ENCODE results near the gene RASGEF1B.

DNA sequence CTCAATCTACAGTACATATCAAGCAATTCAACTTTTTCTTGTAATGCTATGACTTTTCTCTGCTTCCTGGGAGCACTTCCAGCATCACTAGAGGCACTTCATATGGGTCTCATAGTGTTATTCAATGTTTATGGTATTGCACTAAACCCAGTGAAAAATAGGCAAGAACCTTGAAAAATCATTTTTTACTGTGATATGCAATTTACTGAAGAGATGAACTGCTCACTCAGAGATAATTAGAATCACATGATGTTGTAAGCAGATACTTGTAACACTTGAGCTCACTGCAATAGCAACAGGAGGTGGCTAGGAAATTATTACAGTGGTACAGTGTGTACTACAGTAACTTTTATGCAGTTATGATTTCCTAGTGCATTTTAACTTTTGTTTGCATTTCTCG is 93.3 kb downstream of the RASGEF1B start:
- TF ChIP-seq, protein P1, sequence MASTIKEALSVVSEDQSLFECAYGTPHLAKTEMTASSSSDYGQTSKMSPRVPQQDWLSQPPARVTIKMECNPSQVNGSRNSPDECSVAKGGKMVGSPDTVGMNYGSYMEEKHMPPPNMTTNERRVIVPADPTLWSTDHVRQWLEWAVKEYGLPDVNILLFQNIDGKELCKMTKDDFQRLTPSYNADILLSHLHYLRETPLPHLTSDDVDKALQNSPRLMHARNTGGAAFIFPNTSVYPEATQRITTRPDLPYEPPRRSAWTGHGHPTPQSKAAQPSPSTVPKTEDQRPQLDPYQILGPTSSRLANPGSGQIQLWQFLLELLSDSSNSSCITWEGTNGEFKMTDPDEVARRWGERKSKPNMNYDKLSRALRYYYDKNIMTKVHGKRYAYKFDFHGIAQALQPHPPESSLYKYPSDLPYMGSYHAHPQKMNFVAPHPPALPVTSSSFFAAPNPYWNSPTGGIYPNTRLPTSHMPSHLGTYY (CRISPR knock-in tag; IDR thresholded peaks at IDR 0.05): no peak
- TF ChIP-seq CBFB (CRISPR knock-in tag; IDR thresholded peaks at IDR 0.05; ENCODE audit: low read depth) (no peak), JAZF1 (CRISPR knock-in tag; IDR thresholded peaks at IDR 0.05) (no peak), ZNF317 (CRISPR knock-in tag; IDR thresholded peaks at IDR 0.05; ENCODE audit: borderline replicate concordance, low read depth) (no peak), IRF2 (CRISPR knock-in tag; IDR thresholded peaks at IDR 0.05; ENCODE audit: borderline replicate concordance, low read depth) (no peak), ETV6 (CRISPR knock-in tag; IDR thresholded peaks at IDR 0.05) (no peak), CREB1 (CRISPR knock-in tag; IDR thresholded peaks at IDR 0.05) (no peak)
- TF ChIP-seq, protein P2, sequence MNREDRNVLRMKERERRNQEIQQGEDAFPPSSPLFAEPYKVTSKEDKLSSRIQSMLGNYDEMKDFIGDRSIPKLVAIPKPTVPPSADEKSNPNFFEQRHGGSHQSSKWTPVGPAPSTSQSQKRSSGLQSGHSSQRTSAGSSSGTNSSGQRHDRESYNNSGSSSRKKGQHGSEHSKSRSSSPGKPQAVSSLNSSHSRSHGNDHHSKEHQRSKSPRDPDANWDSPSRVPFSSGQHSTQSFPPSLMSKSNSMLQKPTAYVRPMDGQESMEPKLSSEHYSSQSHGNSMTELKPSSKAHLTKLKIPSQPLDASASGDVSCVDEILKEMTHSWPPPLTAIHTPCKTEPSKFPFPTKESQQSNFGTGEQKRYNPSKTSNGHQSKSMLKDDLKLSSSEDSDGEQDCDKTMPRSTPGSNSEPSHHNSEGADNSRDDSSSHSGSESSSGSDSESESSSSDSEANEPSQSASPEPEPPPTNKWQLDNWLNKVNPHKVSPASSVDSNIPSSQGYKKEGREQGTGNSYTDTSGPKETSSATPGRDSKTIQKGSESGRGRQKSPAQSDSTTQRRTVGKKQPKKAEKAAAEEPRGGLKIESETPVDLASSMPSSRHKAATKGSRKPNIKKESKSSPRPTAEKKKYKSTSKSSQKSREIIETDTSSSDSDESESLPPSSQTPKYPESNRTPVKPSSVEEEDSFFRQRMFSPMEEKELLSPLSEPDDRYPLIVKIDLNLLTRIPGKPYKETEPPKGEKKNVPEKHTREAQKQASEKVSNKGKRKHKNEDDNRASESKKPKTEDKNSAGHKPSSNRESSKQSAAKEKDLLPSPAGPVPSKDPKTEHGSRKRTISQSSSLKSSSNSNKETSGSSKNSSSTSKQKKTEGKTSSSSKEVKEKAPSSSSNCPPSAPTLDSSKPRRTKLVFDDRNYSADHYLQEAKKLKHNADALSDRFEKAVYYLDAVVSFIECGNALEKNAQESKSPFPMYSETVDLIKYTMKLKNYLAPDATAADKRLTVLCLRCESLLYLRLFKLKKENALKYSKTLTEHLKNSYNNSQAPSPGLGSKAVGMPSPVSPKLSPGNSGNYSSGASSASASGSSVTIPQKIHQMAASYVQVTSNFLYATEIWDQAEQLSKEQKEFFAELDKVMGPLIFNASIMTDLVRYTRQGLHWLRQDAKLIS (CRISPR knock-in tag; IDR thresholded peaks at IDR 0.05; ENCODE audit: borderline replicate concordance): no peak
- TF ChIP-seq, protein P3, sequence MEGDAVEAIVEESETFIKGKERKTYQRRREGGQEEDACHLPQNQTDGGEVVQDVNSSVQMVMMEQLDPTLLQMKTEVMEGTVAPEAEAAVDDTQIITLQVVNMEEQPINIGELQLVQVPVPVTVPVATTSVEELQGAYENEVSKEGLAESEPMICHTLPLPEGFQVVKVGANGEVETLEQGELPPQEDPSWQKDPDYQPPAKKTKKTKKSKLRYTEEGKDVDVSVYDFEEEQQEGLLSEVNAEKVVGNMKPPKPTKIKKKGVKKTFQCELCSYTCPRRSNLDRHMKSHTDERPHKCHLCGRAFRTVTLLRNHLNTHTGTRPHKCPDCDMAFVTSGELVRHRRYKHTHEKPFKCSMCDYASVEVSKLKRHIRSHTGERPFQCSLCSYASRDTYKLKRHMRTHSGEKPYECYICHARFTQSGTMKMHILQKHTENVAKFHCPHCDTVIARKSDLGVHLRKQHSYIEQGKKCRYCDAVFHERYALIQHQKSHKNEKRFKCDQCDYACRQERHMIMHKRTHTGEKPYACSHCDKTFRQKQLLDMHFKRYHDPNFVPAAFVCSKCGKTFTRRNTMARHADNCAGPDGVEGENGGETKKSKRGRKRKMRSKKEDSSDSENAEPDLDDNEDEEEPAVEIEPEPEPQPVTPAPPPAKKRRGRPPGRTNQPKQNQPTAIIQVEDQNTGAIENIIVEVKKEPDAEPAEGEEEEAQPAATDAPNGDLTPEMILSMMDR (IDR thresholded peaks at IDR 0.05): no peak
- TF ChIP-seq, protein P4, sequence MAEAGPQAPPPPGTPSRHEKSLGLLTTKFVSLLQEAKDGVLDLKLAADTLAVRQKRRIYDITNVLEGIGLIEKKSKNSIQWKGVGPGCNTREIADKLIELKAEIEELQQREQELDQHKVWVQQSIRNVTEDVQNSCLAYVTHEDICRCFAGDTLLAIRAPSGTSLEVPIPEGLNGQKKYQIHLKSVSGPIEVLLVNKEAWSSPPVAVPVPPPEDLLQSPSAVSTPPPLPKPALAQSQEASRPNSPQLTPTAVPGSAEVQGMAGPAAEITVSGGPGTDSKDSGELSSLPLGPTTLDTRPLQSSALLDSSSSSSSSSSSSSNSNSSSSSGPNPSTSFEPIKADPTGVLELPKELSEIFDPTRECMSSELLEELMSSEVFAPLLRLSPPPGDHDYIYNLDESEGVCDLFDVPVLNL (CRISPR knock-in tag; IDR thresholded peaks at IDR 0.05; ENCODE audit: borderline replicate concordance, low read depth): no peak
- TF ChIP-seq, protein P5, sequence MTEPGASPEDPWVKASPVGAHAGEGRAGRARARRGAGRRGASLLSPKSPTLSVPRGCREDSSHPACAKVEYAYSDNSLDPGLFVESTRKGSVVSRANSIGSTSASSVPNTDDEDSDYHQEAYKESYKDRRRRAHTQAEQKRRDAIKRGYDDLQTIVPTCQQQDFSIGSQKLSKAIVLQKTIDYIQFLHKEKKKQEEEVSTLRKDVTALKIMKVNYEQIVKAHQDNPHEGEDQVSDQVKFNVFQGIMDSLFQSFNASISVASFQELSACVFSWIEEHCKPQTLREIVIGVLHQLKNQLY (CRISPR knock-in tag; IDR thresholded peaks at IDR 0.05): no peak
- TF ChIP-seq, protein P6, sequence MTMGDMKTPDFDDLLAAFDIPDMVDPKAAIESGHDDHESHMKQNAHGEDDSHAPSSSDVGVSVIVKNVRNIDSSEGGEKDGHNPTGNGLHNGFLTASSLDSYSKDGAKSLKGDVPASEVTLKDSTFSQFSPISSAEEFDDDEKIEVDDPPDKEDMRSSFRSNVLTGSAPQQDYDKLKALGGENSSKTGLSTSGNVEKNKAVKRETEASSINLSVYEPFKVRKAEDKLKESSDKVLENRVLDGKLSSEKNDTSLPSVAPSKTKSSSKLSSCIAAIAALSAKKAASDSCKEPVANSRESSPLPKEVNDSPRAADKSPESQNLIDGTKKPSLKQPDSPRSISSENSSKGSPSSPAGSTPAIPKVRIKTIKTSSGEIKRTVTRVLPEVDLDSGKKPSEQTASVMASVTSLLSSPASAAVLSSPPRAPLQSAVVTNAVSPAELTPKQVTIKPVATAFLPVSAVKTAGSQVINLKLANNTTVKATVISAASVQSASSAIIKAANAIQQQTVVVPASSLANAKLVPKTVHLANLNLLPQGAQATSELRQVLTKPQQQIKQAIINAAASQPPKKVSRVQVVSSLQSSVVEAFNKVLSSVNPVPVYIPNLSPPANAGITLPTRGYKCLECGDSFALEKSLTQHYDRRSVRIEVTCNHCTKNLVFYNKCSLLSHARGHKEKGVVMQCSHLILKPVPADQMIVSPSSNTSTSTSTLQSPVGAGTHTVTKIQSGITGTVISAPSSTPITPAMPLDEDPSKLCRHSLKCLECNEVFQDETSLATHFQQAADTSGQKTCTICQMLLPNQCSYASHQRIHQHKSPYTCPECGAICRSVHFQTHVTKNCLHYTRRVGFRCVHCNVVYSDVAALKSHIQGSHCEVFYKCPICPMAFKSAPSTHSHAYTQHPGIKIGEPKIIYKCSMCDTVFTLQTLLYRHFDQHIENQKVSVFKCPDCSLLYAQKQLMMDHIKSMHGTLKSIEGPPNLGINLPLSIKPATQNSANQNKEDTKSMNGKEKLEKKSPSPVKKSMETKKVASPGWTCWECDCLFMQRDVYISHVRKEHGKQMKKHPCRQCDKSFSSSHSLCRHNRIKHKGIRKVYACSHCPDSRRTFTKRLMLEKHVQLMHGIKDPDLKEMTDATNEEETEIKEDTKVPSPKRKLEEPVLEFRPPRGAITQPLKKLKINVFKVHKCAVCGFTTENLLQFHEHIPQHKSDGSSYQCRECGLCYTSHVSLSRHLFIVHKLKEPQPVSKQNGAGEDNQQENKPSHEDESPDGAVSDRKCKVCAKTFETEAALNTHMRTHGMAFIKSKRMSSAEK (CRISPR knock-in tag; IDR thresholded peaks at IDR 0.05; ENCODE audit: borderline replicate concordance): no peak

Data from WTC11 (cell line).